HepG2 (cell line): Measurements from ENCODE around the gene CYP27B1. TPM values are rescaled to one million over a fixed set of nuclear protein-coding genes. Genes with fewer than 3 reads are reported as not detected.

Experiments used
- ATAC-seq: fragments of 200-7000 bp; cut with Tn5 transposase; 3 replicates; pipeline ENCODE4 v1.9.1; 2020; ENCODE audit warnings: mild to moderate bottlenecking, moderate library complexity
- BruUV-seq: library from RNA; stranded (reverse); fragments of 400-500 nt; replicated peaks from 2 replicates; lab custom pipeline; 2021; lab: Mats Ljungman, UMichigan
- CTCF ChIA-PET: fragments of 300-600 bp; formaldehyde crosslinking; extraction: SDS; loops from one replicate; lab custom pipeline; 2021; ENCODE audit warnings: low total read pairs, inconsistent platforms, low intra/inter-chr PET ratio; lab: Yijun Ruan, JAX
- POLR2A ChIA-PET: fragments of 350-600 bp; sonication (Branson Sonifier 250); formaldehyde crosslinking; loops from one replicate; lab custom pipeline; 2020; ENCODE audit warnings: antibody characterized with exemption, inconsistent platforms; lab: Yijun Ruan, JAX
- DNase-seq: peaks from one replicate; pipeline ENCODE4 v3.0.0-alpha.2; 2015; ENCODE audit warnings: low spot score
- FAIRE-seq: peaks from 3 replicates; lab custom pipeline; 2011; peaks lifted over from hg19 to GRCh38; lab: Jason Lieb, UNC
- H2AFZ ChIP-seq: one replicate; pipeline ENCODE4 v1.6.1; 2011; ENCODE audit warnings: low read length, inconsistent platforms
- H3K27ac ChIP-seq: fragments of 300-600 bp; 3 replicates; pipeline ENCODE4 v1.8.0; 2011; ENCODE audit warnings: mixed run types, mild to moderate bottlenecking, mixed read lengths, low read length, inconsistent platforms; ENCODE audit not compliant: insufficient read depth; ENCODE audit errors: extremely low read length
- H3K27me3 ChIP-seq, 2 experiments: fragments of 200-600 bp in 1 of 2; 2 replicates in 1 of 2; 3 replicates in 1 of 2; pipeline versions ENCODE4 v1.6.0 to v1.8.0; 2011; ENCODE audit warnings: low read length in 2 of 2, mild to moderate bottlenecking in 2 of 2, moderate library complexity in 2 of 2, inconsistent platforms in 1 of 2; ENCODE audit not compliant: insufficient read depth in 2 of 2, control insufficient read depth in 1 of 2
- H3K36me3 ChIP-seq, 2 experiments: fragments of 200-600 bp in 1 of 2; replicated peaks in 1 of 2; 2 replicates in 1 of 2; 3 replicates in 1 of 2; pipeline versions ENCODE4 v1.5.1 to v1.8.0; 2011; ENCODE audit warnings: low read length in 2 of 2, inconsistent platforms in 1 of 2; ENCODE audit not compliant: insufficient read depth in 2 of 2, control insufficient read depth in 1 of 2
- H3K4me1 ChIP-seq: 2 replicates; pipeline ENCODE4 v1.5.1; 2012; ENCODE audit warnings: low read length, inconsistent platforms; ENCODE audit not compliant: insufficient read depth
- H3K4me2 ChIP-seq: 2 replicates; pipeline ENCODE4 v1.6.0; 2011; ENCODE audit warnings: low read depth, low read length, inconsistent platforms
- H3K4me3 ChIP-seq, 3 experiments: fragments of 200-600 bp in 1 of 3; sonication (generic), shearing (Covaris generic) in 1 of 3; replicated peaks in 1 of 3; 2 replicates each; pipeline ENCODE4 v1.5.1; 2011 to 2016; ENCODE audit warnings: low read length in 3 of 3, inconsistent platforms in 2 of 3, low read depth in 2 of 3, mild to moderate bottlenecking in 2 of 3, control low read depth in 1 of 3, mixed read lengths in 1 of 3; ENCODE audit not compliant: insufficient read depth in 1 of 3
- H3K79me2 ChIP-seq: one replicate; pipeline ENCODE4 v1.6.1; 2011; ENCODE audit warnings: low read length, inconsistent platforms; ENCODE audit not compliant: insufficient read depth
- H3K9ac ChIP-seq: 2 replicates; pipeline ENCODE4 v1.6.0; 2011; ENCODE audit warnings: mild to moderate bottlenecking, low read depth, low read length, inconsistent platforms; ENCODE audit not compliant: insufficient read depth
- H3K9me3 ChIP-seq: 2 replicates; pipeline ENCODE4 v1.5.1; 2012; ENCODE audit warnings: mild to moderate bottlenecking, low read length
- H4K20me1 ChIP-seq: 2 replicates; pipeline ENCODE4 v1.6.0; 2011; ENCODE audit warnings: inconsistent platforms, mild to moderate bottlenecking, low read length, moderate library complexity; ENCODE audit not compliant: insufficient read depth
- KDM5A ChIP-seq: fragments of 200-600 bp; sonication (generic); IDR thresholded peaks from 2 replicates; pipeline ENCODE4 v1.7.0; 2018; ENCODE audit warnings: antibody characterized with exemption, mild to moderate bottlenecking, low read length, borderline replicate concordance
- MED1 ChIP-seq: sonication (generic); formaldehyde crosslinking; IDR thresholded peaks from 2 replicates; pipeline ENCODE4 v1.4.0; 2020; ENCODE audit warnings: missing genetic modification reagents
- MIXL1 ChIP-seq: IDR thresholded peaks from 2 replicates; pipeline ENCODE4 v1.6.1; 2016
- MTA3 ChIP-seq: sonication (generic); formaldehyde crosslinking; IDR thresholded peaks from 2 replicates; pipeline ENCODE4 v1.4.0; 2020; ENCODE audit warnings: missing genetic modification reagents
- XBP1 ChIP-seq: sonication (generic); formaldehyde crosslinking; IDR thresholded peaks from 2 replicates; pipeline ENCODE4 v1.5.0; 2020; ENCODE audit warnings: missing genetic modification reagents
- YY1 ChIP-seq: IDR thresholded peaks from 2 replicates; pipeline ENCODE4 v1.6.1; 2011; ENCODE audit warnings: low read length, low read depth, moderate library complexity, mild to moderate bottlenecking; ENCODE audit not compliant: insufficient read depth, insufficient replicate concordance
- ZNF17 ChIP-seq: sonication (generic); formaldehyde crosslinking; IDR thresholded peaks from 2 replicates; pipeline ENCODE4 v1.5.0; 2020; ENCODE audit warnings: mild to moderate bottlenecking, missing genetic modification reagents
- ZNF44 ChIP-seq: sonication (generic); formaldehyde crosslinking; IDR thresholded peaks from 2 replicates; pipeline ENCODE4 v1.5.1; 2020; ENCODE audit warnings: mild to moderate bottlenecking, missing genetic modification reagents
- WGBS: methylation state at CpG from one replicate; pipeline ENCODE4 v1.1.6; 2017; ENCODE audit warnings: low lambda C conversion rate; 5-methylcytosine and 5-hydroxymethylcytosine counted together
- in situ Hi-C: cut with HindIII; loops from 2 replicates; pipeline ENCODE4 v1.10.0; 2017; ENCODE audit warnings: low pct_unique_long_range_greater_than_20kb; ENCODE audit not compliant: extremely low pct_ligation_motif_present
- intact Hi-C: fragments of 100-400 bp; cut with micrococcal nuclease; formaldehyde crosslinking; loops from one replicate; pipeline ENCODE4 v1.10.0; 2022; ENCODE audit not compliant: unreplicated experiment
- polyA plus RNA-seq, 8 experiments: library from polyadenylated mRNA; depleted of rRNA in 3 of 8; stranded (reverse) in 7 of 8; unstranded in 1 of 8; fragments of >200 nt; fragmentation: Illumina TruSeq in 4 of 8; extraction: Trizol in 4 of 8; gene quantifications; 2 replicates each; pipeline versions ENCODE4 v1.2.1 to v1.2.3, GENCODE V29; 2011 to 2016; ENCODE audit warnings: low read depth in 4 of 8, missing spikeins in 1 of 8, mixed read lengths in 1 of 8; ENCODE audit not compliant: insufficient read depth in 1 of 8
- total RNA-seq, 5 experiments: library from RNA; depleted of rRNA; stranded (reverse); fragments of >200 nt; fragmentation: Illumina TruSeq; extraction: Trizol; gene quantifications; 2 replicates each; pipeline ENCODE4 v1.2.3, GENCODE V29; 2016; ENCODE audit warnings: low read depth in 1 of 5
- TF ChIP-seq, protein P1 (sequence below): sonication (generic); formaldehyde crosslinking; conservative IDR thresholded peaks from 2 replicates; pipeline ENCODE4 v1.8.1; 2023; ENCODE audit warnings: missing genetic modification reagents
- TF ChIP-seq, protein P2 (sequence below): sonication (generic); formaldehyde crosslinking; IDR thresholded peaks from 2 replicates; pipeline ENCODE4 v1.4.0; 2020; ENCODE audit warnings: low read depth, mild to moderate bottlenecking, missing genetic modification reagents
- TF ChIP-seq, protein P3 (sequence below): sonication (generic); formaldehyde crosslinking; IDR thresholded peaks from 2 replicates; pipeline ENCODE4 v1.8.0; 2022; ENCODE audit warnings: missing genetic modification reagents, mild to moderate bottlenecking, inconsistent platforms, borderline replicate concordance

Gene CYP27B1
- total and polyA plus RNA-seq, 2 of the 13 experiments (the other 11 are each of a cell fraction or from before 2014, with no cell fraction given), result 2.3 to 3.0 TPM

DNA sequence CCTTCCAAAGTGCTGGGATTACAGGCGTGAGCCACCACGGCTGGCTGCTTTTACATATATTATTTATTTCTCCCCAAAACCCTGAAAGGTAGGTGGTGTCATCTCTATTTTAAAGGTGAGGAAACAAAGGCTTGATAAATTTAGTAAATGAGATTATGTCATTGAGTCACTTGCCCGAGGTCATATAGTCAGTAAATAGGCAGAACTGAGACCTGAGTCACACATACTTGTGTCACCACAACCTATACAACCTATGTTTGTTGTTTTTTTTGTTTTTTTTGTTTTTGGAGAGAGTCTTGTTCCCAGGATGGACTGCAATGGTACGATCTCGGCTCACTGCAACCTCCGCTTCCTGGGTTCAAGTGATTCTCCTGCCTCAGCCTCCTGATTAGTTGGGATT is 28.5 kb upstream of the CYP27B1 start (continued):
- TF ChIP-seq, protein P1, sequence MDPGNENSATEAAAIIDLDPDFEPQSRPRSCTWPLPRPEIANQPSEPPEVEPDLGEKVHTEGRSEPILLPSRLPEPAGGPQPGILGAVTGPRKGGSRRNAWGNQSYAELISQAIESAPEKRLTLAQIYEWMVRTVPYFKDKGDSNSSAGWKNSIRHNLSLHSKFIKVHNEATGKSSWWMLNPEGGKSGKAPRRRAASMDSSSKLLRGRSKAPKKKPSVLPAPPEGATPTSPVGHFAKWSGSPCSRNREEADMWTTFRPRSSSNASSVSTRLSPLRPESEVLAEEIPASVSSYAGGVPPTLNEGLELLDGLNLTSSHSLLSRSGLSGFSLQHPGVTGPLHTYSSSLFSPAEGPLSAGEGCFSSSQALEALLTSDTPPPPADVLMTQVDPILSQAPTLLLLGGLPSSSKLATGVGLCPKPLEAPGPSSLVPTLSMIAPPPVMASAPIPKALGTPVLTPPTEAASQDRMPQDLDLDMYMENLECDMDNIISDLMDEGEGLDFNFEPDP, result no peak

DNA sequence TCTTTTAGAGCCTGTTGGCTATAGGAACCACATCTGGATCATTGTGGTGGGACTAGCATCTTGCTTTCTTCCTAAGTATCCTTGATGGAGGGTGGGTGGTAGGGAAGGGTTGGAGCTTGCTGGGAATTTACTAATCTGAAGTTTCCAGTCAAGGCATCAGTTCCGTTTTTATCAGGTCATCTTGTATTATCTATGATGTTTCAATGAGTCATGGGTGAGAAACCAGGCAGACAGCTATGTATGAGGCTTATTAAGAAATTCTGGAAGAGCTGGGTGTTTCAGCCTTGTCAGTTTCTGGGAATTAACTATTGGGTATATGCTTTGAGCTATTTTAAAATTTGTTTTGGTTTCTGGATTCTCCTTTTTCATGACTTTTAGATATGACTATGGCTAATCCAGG is 27.0 kb upstream of the CYP27B1 start:
- FAIRE-seq (no peak), ATAC-seq (no peak), DNase-seq (no peak)
- Histone ChIP-seq H3K4me1 (no peaks in the 10 kb centered on the region), H3K9me3 (no peaks in the 10 kb centered on the region), H2AFZ (no peak overlapping the region), H4K20me1 (no peaks in the 10 kb centered on the region), H3K4me2 (no peak overlapping the region), H3K9ac (no peak overlapping the region), H3K4me3 (no peak overlapping the region), H3K36me3 (peaks cover 10 to 71% of the 10 kb centered on the region in 2 experiments), H3K27ac (no peak overlapping the region), H3K79me2 (no peaks in the 10 kb centered on the region), H3K27me3 (no peaks in the 10 kb centered on the region)
- CTCF ChIA-PET, result interaction anchor here (1.2 kb wide), 1 partner anchor 112 kb away, joined by 3 read pairs; no protein-coding TSS in a partner anchor
- POLR2A ChIA-PET, result no interaction called here
- intact Hi-C loops (no loop called here), in situ Hi-C loops (no loop called here)
- TF ChIP-seq KDM5A, result no peak
- no peak for TF ChIP-seq YY1
- no peak for TF ChIP-seq MIXL1
- TF ChIP-seq, protein P2, sequence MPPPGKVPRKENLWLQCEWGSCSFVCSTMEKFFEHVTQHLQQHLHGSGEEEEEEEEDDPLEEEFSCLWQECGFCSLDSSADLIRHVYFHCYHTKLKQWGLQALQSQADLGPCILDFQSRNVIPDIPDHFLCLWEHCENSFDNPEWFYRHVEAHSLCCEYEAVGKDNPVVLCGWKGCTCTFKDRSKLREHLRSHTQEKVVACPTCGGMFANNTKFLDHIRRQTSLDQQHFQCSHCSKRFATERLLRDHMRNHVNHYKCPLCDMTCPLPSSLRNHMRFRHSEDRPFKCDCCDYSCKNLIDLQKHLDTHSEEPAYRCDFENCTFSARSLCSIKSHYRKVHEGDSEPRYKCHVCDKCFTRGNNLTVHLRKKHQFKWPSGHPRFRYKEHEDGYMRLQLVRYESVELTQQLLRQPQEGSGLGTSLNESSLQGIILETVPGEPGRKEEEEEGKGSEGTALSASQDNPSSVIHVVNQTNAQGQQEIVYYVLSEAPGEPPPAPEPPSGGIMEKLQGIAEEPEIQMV (CRISPR knock-in tag), result no peak
- no peak for TF ChIP-seq ZNF44 (CRISPR knock-in tag)
- no peak for TF ChIP-seq XBP1 (CRISPR knock-in tag)
- TF ChIP-seq ZNF17 (CRISPR knock-in tag), result no peak
- TF ChIP-seq MED1 (CRISPR knock-in tag), result no peak
- no peak for TF ChIP-seq MTA3 (CRISPR knock-in tag)
- TF ChIP-seq, protein P3, sequence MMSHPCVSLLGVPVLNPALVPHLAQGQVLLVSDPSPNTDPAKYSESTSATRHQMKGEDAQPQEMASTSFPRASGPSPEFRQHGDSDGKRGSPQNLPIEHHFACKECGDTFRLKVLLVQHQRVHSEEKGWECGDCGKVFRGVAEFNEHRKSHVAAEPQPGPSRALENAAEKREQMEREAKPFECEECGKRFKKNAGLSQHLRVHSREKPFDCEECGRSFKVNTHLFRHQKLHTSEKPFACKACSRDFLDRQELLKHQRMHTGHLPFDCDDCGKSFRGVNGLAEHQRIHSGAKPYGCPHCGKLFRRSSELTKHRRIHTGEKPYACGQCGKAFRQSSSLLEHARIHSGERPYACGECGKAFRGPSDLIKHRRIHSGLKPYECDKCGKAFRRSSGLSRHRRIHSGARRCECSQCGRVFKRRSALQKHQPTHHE (CRISPR knock-in tag), result no peak
- no TSS peak for BruUV-seq
- 77% methylated on average over 1 of the region's 1 CpG for WGBS
